Pulmonary artery endothelial cell (primary cell): ENCODE data around the gene KCNK15. TPM values are rescaled to one million over a fixed set of nuclear protein-coding genes. Genes with fewer than 3 reads are reported as not detected.
A peak's percentile ranks its signal among the peaks of the same experiment; 100 is the strongest.
"Not testable (repeated sequence)": the region's sequence is repeated elsewhere in the genome, so short reads cannot be mapped to it uniquely, and the experiment has no call there.

Source experiments
- DNase-seq: peaks from one replicate; pipeline ENCODE4 v3.0.0-alpha.2; 2011; ENCODE audit warnings: low read depth, low spot score
- total RNA-seq: library from RNA; depleted of rRNA; stranded (reverse); fragments of >200 nt; gene quantifications from 2 replicates; pipeline ENCODE4 v1.2.3, GENCODE V29; 2014

Gene KCNK15
- total RNA-seq, 1 donor from 2014 or later = not detected

DNA sequence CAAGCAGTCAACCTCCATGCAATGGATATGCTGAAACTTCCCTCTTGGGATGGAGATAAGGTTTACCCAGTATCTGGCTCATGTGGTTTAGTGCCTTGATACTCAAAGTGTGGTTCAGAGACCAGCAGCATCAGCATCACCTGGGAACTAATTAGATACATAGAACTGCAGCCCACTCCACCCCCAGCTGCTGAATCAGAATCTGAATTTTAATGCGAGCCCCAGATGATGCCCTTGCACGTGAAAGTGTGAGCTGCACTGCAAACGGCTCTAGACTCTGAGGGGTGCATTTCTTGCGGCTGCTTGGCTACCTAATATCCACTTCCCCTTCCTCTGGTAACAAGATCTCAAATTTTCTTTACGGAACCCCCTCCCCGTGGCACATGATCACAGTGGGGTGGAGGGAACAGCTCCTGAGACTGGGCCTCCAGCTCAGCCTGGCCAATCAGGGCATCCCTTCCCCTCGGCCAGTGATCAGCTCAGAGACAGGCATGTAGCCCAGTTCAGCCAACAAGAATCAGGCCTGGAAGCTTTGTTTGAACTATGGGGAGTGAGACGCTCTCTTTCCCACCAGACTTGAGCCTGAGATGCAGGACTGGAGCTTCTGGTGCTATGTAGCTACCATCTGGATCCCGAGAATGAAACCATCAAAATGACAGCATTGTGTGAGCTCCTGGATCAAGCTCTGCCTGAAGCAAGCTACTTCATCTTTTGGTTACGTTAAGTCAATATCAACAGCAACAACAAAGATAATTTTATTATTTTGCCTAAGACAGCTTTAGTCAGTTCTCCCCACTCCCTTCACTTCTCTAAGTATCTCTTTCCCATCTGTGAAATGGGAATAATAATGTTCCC, 12.8 kb downstream of the KCNK15 start:
- no peak for DNase-seq

DNA sequence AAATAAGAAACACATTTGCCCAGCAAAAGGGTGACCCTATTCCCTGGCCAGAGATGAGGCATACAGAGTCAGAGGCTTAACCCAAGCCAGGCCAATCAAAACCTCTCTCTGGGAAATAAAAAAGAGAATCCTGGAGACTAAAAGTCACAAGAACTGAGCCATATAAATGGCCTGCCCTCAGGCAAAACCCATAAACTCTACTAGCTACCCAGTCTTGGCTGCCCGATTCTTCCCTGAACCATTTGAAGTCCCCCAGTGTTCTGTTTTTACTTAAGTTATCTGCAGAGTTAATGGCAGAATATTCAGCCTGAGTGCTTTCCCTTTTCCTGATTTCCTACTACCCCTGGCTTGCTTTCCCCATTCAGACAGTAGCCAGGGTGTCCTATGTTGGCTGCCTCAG, 13.9 kb downstream of the KCNK15 start:
- no peak for DNase-seq

DNA sequence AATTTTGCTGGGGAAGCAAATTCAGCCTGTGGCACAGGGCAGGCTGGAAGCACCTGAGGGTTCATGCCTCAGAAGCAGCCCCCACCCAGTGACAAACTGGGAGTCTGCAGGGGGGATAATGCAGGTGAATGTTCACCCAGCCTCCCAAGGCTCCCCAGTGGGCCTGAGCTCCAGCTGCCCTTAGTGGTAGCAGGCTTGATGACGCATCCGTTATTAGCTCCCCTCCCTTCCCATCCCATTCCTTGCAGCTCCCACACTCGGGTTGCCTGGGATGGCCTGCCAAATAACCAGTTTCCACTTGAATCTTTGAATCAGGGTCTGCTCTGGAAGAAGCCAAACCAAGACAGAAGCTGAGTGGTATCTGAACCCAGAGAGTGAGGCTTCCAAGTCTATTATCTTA, 15.8 kb downstream of the KCNK15 start:
- DNase-seq = no peak

DNA sequence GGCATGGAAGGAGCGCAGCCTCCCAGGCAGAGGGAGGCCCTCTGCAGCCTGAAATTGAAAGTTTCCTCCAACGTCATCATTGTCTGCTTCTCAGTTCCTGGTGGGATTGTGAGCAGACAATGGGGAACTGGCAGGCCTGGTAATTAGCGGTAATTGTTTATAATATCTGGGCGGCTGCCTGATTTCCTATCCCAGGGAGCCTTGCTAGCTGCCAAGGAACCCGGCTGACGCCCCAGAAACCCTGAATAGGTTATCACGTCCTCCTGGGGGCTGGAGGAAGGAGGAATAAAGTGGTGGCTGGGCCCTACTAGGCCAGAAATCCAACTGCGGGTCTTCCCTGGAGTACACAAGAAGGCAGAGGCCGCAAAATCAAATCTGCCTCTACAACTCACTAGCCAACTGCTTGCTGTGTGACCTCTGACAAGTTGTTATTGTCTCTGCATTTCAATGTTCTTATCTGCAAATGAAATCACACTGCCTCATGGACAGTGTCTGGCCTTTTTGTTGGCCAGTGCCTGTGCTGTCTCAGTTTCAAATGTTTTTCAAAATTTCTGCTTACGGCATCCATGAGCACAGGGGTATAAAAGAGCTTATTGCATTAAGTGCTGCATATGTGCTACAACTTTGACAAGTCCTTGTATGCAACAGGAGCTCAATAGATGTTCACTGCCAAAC, 16.9 kb downstream of the KCNK15 start:
- DNase-seq = no peak

DNA sequence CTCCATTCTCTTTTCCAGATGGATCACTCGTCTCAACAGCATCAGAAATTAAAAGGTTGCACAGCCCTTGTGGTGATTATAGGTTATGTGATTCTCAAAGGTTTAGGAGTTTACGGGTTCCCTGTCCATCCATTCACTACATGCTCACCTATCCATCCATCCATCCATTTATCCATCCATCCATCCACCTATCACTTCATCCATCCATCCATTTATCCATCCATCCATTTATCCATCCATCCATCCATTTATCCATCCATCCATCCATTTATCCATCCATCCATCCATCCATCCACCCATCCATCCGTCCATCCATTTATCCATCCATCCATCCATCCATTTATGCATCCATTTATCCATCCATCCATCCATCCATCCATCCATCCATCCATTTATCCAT, 18.1 kb downstream of the KCNK15 start:
- not testable (repeated sequence) for DNase-seq

DNA sequence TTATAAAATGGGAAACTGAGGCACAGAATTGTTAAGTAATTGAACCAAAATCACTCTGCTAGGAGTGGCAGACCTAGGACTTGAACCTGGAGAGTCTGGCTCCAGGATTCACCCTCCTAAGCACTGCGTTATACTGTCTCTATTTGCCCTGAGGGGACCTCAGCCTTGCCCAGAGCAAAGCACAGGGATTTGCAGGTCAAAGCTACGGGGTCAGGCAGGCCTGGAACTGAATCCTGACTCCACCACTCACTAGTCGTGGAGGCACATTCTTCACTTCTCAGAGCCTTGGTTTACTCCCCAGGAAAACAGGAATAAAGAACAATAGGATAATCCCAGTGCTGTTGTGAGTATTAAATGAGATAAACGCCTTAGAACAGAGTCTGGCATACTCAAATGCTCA, 19.4 kb downstream of the KCNK15 start:
- no peak for DNase-seq

DNA sequence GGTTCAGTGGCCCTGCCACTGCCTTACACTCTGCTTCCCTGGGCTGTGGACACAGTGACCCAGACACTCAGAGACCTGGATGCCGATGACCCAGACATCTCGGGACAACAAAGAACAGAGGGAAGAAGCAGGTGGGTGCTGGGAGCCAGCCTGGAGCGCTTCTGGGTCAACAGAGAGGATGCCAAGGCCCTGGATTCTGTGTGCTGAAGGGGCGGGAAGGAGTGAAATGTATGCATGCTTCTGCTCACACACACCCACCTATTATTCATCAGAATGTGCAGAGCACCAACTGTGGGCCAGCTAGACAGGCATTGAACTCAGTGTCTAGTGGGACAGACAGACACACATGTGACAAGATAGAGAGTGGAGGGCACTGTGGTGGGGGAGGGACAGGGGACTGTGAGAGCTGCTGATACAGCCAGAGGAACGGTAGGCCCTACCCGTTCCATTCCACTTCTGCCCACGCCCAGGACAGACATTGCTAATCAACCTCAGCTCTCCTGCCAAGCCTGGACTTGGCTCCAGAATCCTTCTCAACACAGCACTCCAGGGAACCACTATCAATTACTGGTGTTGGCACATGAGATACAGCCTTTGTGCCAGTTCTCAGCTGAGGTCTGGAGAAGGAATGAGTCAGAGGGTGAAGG, 20.2 kb downstream of the KCNK15 start:
- DNase-seq = no peak

DNA sequence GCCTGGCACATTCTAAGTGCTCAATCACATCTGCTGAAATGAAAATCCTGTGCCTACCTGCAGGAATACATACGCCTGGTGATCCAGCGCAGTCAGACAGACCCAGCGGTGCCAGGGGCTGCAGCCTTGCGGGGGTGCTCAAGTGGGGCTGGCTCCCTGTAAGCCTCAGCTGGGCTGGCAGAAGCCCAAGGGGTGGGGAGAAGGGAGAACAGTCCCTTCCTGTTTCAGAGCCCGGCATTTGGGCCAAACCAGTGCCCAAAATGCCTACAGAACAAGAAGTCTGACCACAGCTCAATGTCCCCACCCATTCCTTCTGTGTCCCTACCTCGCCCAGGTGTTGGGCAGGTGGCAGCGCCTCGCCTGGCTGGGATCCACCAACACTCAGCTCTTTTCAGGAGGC, 22.6 kb downstream of the KCNK15 start:
- no peak for DNase-seq

DNA sequence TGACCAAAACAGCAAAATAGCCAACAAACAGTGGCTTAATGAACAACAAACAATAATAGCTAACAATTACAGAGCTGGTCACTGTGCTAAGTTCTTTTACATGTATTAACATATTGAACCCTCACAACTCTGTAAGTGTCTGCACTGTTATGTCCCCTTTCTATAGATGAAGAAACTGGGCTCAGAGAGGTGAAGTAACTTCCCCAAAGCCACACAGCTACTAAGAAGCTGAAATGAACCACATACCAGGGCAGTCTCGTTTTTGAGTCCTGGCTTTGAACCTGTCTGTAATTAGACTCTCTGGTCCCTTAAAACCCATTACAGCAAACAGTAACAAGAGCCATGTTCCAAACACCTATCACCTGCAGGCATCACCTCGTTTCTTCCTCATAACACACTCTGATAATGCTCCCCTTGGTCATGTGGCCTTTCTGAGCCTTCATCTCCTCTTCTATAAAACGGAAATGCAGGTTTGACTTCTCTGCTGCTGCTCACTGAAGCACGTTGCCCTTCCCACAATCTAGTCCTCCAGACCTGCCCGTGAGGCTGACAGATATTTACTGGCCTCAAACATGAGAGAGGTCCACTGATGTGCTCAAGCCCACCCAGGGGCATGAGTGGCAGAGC, 23.3 kb downstream of the KCNK15 start:
- no peak for DNase-seq

DNA sequence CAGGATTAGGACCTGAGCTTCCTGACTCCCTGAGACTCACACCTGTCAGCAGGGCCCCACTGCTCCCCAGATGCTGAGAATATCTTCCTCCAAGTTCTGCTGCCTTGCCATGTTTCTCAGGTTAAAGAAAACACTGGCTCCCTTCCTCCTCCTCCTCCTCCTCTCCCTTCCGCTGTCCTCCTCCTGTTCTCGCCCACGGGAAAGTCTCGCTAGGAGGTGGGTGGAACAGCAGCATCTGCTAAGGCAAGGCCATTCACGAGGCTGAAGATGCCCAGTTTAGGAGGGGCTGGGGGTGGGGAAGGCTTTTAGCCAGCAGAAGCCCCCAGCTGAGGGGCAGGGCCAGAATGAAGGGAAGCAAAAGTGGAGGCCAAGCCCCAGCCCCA, 23.8 kb downstream of the KCNK15 start:
- no peak for DNase-seq

DNA sequence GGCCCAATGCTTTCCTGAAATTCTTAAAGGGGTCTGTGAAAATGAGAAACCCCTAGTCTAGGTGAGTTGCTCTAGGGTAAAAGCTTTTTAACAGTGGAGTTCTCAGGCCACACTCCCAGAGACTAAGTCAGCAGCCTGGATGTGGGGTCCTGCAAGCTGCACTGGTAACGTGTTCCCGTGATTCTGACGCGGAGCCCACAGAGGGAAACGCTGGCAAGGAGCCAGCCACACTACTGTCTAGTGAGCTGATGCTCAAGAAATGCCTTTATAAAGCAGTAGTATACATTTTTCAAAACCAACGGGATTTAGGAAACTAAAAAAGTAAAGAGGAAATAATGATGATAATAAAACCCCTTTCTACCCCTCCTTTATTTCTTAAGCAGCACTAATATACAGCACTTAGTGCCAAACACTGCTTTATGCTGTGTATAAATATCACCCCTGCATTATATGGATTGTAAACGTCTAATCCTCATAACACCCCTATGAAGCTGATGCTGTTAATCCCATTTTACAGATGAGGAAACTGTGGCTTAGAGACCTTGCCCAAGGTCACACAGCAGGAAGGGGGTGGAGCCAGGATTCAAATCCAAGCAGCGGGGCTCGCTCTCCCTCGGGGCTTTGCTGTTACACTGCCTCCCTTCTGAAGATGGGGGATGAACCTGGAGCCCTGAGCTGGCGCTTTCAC, 25.0 kb downstream of the KCNK15 start:
- DNase-seq = no peak

DNA sequence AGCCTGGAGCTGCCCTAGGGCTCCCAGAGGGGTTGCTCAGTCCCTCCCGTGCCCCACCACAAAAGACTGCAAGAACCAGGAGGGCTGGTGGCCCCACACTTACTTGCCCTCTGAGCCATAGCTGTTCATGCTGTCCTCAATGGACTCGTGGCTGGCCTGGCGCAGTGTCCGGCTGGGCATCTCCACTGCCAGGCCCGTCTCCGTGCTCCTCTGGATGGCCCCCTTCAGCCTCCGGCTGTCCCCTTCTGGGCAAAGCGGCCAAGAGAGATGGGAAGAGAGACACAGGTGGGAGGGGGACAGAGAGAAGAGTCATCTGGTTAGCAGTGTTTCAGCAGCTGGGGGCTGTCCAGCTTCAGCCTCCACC, 25.5 kb downstream of the KCNK15 start:
- DNase-seq = no peak

DNA sequence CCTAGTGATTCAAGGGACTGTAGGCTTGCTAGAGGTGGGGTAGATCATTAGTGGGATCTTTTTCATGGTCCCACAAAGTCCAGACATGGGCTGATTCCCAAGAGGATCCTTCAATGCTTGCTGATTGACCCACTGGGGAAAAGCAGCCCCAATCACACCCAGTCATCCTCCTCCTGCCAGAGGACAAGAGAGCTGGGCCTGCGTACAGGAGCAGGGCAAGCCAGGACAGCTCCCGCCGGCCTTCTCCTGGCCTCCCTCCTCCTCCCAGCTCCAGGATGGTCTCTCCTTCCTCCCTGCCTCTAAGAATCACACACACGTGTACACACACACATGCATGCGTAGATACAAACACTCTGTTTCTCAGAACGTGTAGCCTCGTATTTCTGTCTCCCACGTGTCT, 27.0 kb downstream of the KCNK15 start:
- no peak for DNase-seq

DNA sequence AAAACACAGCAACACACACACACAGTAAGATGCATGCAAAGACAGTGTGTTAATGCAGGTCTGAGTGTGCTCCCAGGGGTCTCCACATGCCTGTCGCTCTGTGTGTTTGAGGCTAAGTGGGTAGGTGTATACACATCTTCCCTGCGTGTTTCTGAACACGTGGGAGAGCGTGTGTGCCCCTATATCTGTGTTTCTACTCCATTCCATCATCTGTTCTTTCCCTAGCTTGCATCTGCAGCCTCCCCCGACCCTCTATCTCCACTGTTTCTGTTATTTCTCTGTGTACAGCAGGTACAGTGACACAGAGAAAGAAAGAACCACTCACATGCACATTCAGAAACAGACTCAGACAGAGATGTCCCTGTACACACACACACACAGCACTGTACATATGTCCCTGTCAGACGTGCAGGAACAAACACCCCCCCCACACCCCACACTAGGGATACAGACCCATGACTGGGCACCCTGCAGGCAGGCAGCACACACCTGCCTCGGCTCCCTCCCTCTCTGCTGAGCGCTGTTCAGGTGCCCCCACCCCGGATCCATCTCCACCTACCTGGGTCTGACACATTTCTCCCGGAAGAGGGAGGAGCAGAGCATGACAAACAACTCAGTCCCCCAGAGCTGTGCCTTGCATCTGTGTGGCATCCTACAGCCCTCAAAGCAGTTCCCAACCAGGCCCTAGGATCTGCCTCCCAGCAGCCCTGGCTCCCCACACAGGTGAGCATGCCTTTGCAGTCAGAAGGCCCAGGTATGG, 27.6 kb downstream of the KCNK15 start:
- DNase-seq = no peak

DNA sequence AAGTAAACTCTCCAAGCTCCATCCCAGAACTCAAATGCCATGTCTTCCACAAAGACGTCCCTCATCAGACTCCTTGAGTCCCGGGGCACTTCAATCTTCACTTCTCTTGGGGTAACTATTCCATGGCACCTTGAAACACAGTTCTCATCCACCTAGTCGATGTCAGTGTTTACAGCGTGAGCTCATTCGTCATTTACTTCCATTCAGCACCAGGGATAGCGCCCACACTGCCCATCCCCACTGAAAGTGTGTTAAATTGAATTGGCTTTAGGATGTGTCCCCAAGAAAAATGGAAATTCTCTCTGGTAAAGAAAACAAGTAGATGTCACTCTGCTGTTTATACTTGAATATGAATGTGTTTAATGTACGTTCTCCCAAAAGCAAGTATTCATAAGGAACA, 31.3 kb downstream of the KCNK15 start:
- DNase-seq = no peak

DNA sequence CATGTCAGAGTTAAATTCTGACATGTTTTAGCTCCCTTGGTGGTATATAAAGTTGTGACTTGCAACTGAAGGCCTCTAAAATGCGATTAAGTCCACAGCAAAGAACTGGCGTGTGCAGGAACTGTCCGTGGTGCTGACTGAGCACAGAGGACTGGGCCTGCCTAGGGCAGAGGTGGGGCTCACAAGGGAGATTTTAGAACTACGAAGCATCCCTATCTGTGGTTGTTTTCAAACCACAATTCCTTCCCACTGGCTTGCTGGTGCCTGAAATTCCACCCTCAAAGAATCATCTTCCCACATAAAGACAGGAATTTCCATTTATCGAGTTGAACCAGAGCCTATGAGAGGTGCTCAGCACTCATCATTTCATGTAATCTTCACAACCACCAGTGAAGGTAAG, 34.6 kb downstream of the KCNK15 start:
- DNase-seq = peak; percentile 2

DNA sequence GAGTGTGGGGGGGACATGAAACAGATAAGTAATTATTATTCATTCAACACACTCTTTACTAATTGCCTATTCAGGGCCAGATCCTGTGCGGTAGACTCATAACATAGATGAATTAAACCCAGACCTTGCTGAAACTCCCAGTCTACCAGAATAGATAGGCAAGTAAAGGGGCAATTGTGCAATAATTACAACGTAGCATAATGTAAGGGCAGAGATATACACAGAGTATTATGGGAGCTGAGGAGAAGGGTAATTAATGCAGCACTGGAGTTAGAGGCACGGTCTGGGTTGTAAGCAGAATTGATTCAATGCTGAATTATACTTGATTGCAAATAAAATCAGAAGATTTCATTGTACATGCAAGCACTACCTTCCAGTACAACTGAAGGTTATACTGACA, 35.5 kb downstream of the KCNK15 start:
- DNase-seq = no peak

DNA sequence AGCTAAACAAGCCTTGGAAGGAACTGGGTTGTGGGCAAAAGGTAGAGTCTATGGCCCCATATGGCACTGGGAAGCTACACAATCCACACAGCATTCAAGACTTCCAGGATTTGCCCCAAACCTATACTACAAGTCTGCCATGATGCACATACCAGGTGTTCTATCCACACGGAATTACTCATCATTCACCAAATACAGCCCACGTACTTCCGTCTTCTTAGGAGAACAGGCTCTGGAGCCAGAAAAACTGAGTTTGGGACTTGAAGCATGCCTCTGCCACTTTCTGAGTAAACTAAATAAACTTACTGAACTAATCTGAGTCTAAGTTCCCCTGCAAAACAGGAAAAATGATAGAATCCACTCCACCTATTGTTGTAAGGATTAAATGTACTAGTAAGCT, 36.1 kb downstream of the KCNK15 start:
- DNase-seq = no peak

DNA sequence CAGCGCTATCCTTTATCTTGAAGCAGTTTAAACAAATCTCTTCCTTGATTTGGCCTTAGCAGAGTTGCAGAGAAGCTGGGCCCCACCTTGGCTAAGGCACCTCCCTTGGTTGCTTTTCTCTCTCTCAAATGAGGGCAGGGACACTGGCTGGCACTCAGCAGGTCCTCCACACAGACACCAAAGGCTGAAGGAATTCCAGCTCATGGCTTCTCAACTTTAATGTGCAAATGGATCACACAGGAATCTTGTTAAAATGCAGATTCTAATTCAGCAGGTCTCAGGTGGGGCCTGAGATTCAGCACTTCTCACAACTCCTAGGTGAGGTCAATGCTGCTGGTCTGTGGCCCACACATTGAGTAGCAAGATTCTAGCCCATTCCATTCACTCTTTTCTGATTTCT, 39.0 kb downstream of the KCNK15 start:
- no peak for DNase-seq

DNA sequence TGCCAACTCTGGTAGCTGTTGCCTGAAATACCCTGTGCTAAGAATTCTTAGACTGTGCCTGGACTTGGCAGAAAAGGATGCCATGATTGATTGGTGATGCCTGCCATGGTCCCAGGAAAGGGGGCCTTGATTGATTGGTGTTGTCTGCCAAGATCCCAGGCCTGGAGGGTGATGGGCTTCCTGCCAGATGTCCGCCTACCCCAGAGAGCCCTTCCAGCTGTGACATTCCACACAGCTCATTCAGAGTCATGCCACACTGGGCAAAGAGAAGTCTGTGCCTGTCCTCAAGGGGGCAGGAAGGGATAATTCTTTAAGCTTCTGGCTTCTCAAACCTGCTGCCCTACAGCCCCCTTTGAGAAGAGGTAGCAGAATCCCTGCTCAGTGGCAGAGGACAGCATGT, 40.1 kb downstream of the KCNK15 start:
- DNase-seq = no peak

DNA sequence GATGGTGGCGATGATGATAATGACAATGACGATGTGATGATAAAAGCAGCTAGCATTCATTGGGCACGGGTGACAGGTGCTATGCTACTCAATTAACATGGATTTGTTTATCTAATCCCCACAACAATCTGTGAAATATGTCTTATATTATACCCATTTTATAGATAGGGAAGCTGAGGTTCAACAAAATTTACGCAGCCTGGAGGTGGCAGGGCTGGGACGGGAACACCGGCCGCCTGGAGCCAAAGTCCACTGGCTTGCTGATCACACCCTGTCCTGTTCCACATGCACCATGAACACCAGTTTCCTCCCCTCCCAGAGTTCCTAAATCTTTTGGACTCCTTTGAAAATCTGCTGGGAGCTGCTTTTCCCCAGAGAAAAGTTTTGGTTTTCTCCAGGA, 41.6 kb downstream of the KCNK15 start:
- no peak for DNase-seq
